NB4 (cell line): ENCODE data around the gene KCNQ1.

ENCODE experiments used
- DNase-seq: peaks from one replicate; pipeline ENCODE4 v3.0.0; 2010; ENCODE audit warnings: low read depth
- H3K4me3 ChIP-seq: one replicate; pipeline ENCODE4 v1.5.1; 2011; ENCODE audit warnings: mild to moderate bottlenecking, low read depth, low read length, moderate library complexity
- CTCF ChIP-seq: IDR thresholded peaks from one replicate; pipeline ENCODE4 v1.5.1; 2012; ENCODE audit warnings: low read depth, low read length
- MAX ChIP-seq: IDR thresholded peaks from 2 replicates; pipeline ENCODE4 v1.6.1; 2011; ENCODE audit warnings: low read depth, low read length
- MYC ChIP-seq: IDR thresholded peaks from 2 replicates; pipeline ENCODE4 v1.6.1; 2011; ENCODE audit warnings: low read depth, low read length
- POLR2A ChIP-seq: IDR thresholded peaks from 2 replicates; pipeline ENCODE4 v1.6.1; 2011; ENCODE audit warnings: mild to moderate bottlenecking; ENCODE audit not compliant: insufficient read length; ENCODE audit errors: extremely low read depth

KCNQ1 gene

GRCh38 chr11:2813968-2814367 is 369.2 kb downstream of the KCNQ1 start:
- no peak for TF ChIP-seq POLR2A
- TF ChIP-seq MYC = no peak
- TF ChIP-seq MAX = no peak
- TF ChIP-seq CTCF = no peak
- no peak overlapping the region for H3K4me3 ChIP-seq
- DNase-seq = no peak

- no peak overlapping the region for H3K4me3 ChIP-seq
- TF ChIP-seq MYC = no peak
- no peak for TF ChIP-seq CTCF
- no peak for TF ChIP-seq MAX
- TF ChIP-seq POLR2A = no peak
- DNase-seq = no peak
These were observed 369.9 kb downstream of the KCNQ1 start for GRCh38 chr11:2814751-2815150.

GRCh38 chr11:2815762-2816496 is 371.1 kb downstream of the KCNQ1 start:
- DNase-seq = no peak
- H3K4me3 ChIP-seq = no peak overlapping the region
- TF ChIP-seq CTCF (no peak), POLR2A (no peak), MAX (no peak), MYC (no peak)

GRCh38 chr11:2816523-2816922 is 371.7 kb downstream of the KCNQ1 start:
- no peak overlapping the region for H3K4me3 ChIP-seq
- no peak for DNase-seq
- TF ChIP-seq MYC = no peak
- TF ChIP-seq CTCF = no peak
- TF ChIP-seq POLR2A = no peak
- TF ChIP-seq MAX = no peak

GRCh38 chr11:2816941-2817421 is 372.2 kb downstream of the KCNQ1 start:
- TF ChIP-seq CTCF (no peak), MYC (no peak), POLR2A (no peak), MAX (no peak)
- no peak for DNase-seq
- H3K4me3 ChIP-seq = no peak overlapping the region
